Measurements from ENCODE around the gene NTNG2.

DNA sequence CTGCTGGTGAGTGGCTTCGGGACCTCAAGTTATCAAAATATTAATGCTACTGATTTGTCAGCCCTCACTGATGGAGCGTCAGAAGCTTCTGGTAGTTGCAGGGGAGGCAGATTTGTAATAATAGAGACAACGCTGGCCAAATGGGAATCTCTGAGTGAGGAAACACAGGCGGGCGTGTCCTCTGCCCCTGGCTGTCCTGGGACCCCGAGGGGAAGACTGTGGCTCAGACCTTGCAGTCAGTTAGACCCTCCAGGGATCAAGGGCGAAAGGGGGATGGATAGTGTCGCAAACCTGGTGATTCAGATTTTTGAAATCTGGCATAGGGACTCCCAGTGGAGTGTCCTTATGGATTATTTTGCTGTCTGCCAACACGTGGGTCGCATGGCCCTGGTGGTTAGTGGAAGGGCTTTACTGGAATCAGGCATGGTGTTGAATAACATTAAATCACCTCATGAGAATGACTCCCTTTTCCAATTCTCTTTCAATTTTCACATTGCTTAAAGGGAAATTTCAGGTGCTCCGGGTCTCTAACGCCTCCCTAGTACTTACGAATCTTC lies 35.1 kb upstream of the NTNG2 start:
- TF ChIP-seq ZFP30 (CRISPR knock-in tag; IDR thresholded peaks at IDR 0.05), result no peak
- TF ChIP-seq PATZ1 (CRISPR knock-in tag; IDR thresholded peaks at IDR 0.05; ENCODE audit: borderline replicate concordance), result no peak
- no peak for TF ChIP-seq RARB (CRISPR knock-in tag; IDR thresholded peaks at IDR 0.05)
- TF ChIP-seq OSR1 (CRISPR knock-in tag; IDR thresholded peaks at IDR 0.05), result no peak
- no peak for TF ChIP-seq PPARA (CRISPR knock-in tag; IDR thresholded peaks at IDR 0.05; ENCODE audit: borderline replicate concordance)
- no peak for TF ChIP-seq ZNF565 (CRISPR knock-in tag; conservative IDR thresholded peaks at IDR 0.05; ENCODE audit: low read depth)
- no peak for TF ChIP-seq CSRNP3 (CRISPR knock-in tag; IDR thresholded peaks at IDR 0.05)
- TF ChIP-seq ZC3H10 (CRISPR knock-in tag; IDR thresholded peaks at IDR 0.05), result no peak
